SKM-1 treated with dmso at 0.1 percent for 144 hours (cell line): ENCODE measurements around the gene ZFYVE21.
"Not testable (repeated sequence)": the region's sequence is repeated elsewhere in the genome, so short reads cannot be mapped to it uniquely, and the experiment has no call there.

Experiments
- DNase-seq: peaks from one replicate; lab custom pipeline; 2025; ENCODE audit not compliant: unreplicated experiment; lab: John Stamatoyannopoulos, UW

ZFYVE21 gene

DNA sequence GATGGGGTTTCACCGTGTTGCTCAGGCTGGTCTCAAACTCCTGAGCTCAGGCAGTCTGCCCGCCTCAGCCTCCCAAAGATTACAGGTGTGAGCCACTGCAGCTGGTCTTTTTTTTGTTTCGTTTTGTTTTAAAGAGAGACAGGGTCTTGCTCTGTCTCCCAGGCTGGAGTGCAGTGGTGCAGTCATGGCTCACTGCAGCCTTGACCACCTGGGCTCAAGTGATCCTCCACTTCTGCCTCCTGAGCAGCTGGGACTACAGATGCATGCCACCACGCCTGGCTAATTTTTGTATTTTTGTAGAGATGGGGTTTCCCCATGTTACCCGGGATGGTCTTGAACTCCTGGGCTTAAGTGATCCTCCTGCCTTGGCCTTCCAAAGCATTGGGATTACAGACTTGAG lies 24.0 kb upstream of the ZFYVE21 start:
- DNase-seq: not testable (repeated sequence)

DNA sequence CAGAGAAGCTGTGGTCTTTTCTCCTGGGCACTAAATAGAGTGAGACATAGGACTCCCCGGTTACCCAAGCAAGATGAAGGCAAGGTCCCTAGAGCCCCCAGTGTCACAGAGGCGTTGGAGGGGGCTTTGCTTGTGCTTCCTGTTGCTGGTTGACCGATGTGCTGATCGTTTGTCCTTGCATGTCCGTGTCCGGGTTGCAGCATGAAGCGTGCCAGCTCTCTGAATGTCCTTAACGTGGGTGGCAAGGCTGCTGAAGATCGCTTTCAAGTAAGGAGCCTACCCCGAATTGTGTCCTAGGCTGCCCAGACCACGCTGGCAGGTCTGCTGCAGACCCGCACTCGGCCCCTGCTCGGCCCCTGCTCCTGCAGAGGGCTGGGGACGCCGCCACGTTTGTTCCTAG lies 23.5 kb upstream of the ZFYVE21 start:
- no peak for DNase-seq

DNA sequence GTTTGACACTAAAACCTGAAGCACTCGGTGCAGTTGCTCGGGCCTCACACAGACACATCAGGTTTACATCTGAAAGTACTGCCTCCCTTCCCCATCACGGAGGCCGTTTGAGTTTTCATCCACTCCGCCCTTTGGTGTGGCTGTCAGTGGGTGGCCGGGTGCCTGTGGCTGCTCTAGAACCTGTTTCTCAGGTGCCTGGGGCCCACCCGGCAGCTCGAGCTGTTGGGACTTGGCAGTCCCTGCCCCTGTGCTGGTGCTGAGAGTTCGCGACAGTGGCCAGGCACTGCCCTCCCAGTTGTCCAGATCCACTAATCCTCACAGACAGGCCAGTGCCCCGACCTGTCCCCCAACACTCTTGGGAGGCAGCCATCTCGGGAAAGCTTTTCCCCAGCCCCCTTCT lies 22.7 kb upstream of the ZFYVE21 start:
- DNase-seq: no peak

DNA sequence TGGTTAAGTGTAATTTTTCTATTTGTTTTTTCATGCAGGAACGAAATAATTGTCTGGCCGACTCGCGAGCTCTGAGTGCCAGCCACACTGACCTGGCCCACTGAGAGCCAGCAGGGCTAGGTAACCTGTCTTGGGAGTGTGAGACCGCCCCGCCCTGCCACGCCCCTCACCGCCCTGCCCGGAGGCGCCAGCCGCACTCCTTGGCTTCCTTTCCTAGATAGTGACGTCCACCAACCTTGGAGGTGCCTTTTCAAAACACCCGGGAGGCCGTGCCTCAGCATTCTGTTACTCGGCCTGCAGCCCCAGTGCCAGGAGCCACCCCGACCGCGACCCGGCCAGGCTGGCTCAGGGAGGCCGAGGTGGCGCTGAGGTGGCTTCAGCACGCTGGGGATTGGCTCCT lies 22.1 kb upstream of the ZFYVE21 start:
- DNase-seq: no peak

DNA sequence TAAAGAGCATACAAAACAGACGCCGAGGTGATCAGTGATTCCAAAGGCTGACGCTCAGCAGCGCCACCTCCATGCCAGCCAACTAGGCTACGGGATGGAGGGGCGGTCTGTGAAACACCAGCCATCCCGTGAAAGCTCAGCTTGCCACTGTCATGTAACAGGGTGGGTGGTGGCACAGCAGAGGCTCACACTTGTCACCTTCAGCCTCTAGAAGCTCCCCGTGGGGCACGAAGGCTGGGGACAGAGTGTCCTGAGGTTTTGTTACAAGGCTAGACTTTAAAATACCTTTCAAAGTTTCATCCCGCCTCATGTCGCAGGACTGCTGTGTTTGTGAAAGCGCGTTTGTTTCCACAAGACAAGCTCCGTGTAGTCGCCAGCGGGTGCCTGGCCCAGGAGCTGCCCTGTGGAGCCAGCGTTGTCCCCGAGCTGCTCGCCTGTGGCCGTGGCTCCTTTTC lies 21.0 kb upstream of the ZFYVE21 start:
- DNase-seq: no peak

DNA sequence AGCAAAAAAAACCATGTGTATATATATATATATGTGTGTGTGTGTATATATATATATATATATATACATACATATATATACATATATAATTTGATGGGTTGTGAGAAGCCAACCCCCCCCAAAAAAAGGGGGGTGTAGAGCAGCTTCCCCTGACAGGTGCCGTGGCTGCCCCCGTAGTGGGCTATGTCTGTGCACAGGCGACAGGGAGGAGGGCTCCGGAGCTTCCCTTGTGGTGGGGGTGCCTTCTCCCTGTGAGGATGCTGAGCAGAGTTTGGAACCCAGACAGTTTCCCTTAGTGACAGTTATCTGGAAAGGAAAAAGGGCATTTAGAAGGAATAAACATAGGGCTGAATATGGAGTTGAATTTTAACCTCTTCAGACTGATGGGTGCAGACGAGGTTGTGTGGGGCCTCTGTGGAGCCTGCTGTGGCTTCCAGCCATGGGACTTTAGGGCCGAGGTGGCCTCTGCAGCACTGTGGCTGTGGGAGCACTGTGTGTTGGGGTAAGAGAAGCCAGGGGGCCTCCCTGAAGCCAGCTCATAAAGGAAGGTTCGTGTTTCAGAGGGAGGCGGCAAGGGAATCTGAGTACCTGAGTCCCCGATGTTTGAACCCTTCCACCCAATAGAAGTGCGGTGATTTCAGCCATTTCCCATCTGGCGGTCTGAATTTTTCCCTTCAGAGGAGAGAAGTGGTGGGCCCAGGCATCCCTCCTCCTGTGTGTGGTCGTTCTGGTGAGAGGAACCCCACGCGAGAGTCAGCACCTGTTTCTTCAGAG lies 20.1 kb upstream of the ZFYVE21 start:
- DNase-seq: no peak

DNA sequence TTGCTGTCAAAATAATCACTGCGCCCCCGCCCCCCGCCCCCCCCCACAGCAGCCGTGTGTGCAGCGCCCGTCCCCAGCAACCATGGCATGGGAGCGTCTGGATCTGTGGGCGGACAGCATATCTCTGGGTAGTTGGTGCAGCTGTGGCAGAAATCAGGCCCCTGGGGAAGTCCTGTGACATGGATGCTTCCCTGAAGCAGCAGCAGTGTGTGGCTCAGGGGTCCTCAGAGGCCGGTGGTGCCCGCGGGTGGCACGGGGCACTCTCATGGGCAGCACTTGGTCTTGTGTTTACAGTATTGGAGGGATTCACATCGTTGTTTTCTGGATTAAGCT lies 19.6 kb upstream of the ZFYVE21 start:
- no peak for DNase-seq

DNA sequence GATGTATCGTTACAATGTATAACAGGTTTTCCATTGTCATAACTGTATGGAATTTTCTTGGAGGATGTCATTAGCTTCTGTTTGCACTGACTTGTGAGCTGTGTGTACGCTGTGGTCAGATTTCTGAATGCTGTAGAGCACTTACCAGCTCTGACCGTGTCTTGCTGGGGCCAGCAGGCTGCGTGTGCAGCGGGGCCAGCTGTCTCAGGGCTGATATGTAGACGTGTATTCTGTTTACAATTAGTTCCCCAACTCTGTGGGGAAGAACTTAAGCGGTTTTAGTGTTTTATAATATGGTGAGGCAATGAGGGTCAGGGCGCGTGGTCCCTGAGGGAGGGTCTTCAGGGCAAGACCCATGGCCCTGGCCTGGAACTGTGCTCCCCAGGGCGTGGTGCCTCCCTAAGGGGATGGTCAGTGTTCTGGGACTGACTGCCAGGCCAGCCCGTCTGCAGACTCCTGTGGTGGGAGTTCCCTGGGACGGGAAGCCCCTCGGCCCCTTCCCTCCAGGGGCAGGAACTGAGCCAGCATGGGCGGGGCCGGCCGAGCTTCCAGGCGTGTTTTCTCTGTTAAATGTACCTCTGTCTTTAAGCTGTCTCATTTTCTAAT lies 19.0 kb upstream of the ZFYVE21 start:
- DNase-seq: no peak

DNA sequence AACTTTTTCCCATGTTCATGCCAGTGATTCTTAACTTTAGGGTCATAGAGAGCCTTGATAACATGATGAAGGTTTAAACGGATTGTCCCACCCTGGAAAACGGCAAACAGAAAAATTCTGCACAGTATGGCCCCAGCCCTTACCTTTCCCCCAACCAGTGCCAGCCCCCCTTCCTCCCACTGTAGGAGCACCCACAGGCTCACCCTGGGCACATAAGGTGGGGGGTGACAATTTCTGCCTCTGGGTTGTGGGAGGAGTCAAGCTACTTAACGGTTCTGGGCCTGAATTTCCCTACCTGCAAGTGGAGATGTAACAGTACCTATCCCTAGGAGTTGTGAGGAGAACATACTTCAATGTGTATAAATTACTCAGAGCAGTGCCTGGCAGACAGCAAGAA lies 18.4 kb upstream of the ZFYVE21 start:
- DNase-seq: no peak

DNA sequence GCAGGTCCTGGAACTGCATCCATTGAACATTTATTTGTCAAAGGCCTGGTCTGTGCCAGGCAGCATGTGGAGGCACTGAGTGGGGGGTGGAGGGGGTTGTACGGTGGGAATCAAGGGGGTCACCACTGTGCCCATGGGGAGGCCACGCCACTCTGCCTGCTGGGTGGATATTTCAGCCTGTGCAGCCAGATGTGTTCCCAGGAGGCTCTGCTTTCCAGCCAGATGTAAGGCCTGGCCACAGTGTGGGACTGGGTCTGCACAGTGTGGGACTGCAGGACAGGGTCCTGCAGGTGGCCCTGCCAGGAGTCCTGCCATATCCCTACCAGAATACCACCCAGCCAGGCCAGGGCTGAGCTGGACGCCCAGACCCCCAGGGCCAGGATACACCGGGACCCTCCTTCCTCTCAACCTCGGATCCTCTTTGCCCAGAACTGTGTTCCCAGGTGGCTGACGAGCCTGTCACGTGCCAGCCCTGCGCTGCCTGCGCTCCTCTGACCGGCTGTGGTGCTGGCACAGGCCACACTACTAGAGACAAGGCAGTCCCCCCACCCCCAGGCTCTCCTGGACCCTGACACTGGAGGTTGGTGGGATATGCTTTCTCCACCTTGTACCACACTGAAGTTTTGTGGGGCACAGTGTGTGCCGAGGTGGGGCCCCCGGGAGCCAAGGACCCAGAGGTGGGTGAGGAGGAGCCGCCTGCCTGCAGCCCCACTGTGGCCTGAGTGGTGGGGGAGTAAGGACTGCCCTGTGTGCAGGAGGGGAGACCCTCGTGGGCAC lies 17.8 kb upstream of the ZFYVE21 start:
- DNase-seq: no peak

DNA sequence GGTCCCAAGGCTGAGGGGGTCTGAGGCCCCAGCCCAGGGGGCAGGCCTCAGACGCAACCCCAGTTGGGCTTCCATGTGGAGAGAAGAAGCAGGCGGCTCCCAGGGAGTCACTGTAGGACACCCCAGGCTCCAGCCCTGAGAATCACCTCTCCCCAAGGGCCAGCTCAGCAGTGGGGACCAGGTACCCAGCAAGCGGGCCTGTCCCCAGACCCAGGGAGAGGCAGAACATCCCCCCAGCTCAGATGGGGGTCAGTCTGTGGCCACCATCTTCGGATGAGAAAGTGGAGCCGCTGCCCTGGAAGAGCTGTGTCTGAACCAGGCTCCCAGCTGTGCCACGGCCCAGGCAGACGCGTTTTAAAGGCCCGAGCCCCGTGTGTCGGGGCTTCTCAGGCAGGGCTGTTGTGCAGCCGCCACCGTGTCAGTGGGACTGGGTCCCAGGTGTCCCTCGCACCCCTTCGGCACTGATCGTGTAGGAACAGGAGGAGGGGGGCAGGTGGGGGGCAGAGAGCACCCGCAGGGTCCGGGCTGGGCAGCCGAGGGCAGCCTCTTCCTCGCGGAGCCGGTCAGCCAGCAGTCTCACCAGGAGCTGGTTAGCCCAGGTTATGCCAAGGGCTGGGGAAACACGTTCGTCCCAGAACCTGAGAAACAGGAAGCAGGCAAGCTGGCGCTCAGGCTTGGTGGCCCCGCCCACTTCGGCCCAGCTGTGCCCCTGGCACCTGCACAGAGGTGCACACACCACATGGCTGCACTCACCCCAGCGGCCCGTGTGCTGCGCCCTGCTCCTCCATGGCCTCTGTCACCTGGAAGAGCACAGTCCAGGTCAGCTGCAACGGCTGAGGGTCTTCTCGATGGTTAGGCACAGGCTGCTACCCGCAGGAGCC lies 17.0 kb upstream of the ZFYVE21 start:
- no peak for DNase-seq

DNA sequence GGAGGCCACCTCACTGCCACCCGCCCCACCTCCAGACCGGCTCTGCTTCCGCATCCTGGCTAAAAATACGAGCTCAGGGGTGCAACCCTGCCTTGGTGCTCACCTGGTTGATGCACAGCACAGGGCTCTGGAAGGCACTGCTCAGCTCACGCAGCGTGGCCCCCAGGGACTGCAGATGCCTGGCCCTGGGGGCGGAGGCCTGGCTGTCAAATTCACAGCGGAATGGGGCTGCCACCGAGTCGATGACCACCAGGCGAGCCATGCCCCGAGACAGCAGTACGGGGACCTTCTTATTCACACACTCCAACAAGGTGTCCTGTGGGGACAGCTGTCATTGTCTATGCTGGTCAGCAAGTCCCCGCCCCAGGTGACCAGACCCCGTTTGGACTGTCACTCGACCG lies 16.3 kb upstream of the ZFYVE21 start:
- no peak for DNase-seq

DNA sequence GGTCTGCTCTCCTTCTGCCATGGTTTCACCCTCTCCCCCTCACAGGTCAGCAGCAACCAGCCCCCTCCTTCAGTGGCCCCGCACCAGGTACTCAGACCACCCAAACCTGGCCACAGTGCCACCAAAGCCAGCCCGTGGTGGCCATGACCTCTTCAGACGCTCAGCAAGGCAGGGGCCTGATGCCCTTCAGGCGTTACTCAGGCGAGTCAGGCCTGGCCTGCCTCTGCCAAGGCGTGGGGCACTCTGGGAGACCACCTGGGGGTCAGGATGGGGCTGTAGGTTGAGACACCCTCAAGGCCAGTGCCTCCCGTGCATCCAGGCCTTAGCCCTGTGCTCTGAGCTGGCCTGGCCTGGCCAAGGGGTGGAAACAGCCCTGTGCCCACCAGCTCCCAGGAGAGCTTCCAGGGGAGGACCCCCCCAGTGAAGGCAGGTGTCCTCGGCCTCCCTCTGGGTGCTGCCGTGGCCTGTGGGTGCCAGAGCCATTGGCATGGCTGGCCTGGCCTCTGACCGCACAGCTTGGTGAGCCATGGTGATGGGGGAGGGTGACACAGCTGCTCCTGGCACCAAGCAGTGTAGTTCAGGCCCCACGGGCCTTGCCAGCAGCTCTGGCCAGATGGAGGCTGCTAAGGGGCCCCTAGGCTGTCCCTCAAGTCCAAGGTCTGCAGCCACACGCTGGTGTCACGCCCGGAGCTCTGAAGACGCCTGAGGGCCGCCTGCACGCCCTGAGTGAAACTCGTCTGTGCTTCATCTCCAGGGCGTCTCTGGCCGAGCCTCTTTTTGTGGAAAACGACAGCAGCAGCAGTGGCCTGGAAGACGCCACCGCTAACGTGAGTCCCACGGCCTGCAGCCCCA lies 15.5 kb upstream of the ZFYVE21 start:
- no peak for DNase-seq

DNA sequence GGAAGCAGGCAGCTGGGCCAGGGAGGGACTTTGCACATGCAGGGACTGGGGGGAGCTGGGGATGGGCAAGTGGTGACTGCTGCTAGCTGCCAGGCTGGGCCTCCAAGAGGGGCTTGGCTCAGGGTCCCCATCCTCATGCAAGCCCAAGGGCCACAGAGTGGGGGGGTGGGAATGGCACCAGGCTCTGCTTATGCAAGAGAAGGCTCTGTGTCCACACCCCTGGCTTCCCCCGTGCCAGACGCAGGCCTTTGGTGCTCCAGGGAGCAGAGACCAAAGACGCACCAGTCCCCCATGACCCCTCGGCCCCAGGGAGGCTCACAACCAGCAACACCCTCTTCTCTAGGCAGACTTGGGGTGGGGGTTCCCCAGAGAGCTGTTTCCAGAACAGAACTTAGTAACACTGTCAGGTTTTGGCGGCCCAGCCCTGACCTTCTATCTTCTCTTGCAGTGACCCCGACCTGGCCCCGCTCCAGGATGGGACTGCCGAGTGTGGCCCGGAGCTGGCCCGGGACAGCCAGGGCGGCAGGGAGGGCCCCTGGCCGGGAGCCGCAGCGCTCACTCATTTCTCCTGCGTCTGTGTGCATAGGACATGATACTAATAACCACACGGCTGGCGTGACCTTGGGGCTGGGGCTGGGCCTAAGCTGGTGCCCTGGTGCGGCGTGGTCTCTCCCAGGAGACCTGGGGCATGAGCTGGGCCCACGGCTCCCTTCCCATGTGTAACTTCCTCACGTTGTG lies 14.7 kb upstream of the ZFYVE21 start:
- DNase-seq: no peak

DNA sequence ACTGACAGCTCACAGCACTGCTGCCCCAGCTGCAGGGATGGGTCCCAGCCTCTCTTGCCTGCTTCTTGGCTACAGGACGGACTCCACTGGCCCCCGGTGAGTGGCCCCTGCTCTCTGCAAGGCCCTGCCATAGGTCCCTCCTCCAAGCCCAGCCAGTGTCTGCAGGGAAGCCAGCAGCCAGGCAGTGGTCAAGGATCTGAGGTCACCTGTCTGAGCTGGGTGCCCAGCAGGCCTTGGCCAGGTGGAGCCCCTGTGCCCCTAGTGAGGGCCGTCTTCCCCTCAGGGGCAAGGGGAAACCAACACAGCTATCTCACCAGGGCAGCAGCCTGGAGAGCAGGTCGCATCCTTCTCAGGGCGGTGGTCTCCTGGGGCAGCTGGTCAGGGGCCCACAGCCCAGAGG lies 13.5 kb upstream of the ZFYVE21 start:
- DNase-seq: no peak

DNA sequence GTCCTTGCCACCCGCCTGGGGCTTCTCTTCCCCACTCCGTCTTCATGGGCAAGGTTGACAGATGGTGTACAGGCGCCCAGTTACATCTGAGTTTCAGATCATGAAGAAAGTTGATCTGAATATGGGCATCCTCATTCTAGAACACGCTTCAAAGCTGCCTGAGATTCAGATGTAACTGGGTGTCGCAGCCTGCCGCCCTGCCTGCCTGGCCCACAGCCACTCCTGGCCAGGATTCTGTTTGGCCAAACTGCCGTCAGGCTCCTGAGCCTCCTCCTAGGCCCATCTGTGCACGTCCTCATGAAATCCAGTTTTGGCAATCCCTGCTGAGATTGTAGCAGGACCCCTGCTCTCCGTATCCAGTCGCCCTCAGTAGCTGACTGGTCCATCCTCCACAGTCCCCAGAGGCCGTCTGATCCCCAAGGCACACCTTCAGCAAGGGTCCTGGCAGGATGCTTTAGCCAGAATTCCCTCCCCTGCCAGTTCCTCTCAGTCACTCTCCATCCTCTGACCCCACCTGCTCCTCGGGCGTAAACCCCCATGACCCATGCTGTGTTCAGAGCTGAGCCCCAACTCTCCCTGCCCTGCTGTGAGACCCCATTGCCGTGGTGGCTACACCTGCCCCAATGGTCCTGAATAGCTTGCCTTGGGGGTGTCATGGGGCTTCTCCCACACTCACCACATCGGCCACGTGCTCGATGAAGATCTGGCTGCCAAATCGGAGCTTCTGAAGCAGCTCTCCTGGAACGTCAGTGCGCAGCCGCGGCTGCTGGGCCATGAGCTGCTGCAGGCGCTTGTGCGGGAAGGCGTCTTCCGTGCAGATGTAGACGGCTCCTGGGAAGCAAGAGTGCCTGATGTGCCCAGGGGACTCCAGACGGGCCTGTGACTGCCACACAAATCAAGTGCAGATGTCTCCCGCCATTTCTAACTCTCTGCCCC lies 12.8 kb upstream of the ZFYVE21 start:
- no peak for DNase-seq

DNA sequence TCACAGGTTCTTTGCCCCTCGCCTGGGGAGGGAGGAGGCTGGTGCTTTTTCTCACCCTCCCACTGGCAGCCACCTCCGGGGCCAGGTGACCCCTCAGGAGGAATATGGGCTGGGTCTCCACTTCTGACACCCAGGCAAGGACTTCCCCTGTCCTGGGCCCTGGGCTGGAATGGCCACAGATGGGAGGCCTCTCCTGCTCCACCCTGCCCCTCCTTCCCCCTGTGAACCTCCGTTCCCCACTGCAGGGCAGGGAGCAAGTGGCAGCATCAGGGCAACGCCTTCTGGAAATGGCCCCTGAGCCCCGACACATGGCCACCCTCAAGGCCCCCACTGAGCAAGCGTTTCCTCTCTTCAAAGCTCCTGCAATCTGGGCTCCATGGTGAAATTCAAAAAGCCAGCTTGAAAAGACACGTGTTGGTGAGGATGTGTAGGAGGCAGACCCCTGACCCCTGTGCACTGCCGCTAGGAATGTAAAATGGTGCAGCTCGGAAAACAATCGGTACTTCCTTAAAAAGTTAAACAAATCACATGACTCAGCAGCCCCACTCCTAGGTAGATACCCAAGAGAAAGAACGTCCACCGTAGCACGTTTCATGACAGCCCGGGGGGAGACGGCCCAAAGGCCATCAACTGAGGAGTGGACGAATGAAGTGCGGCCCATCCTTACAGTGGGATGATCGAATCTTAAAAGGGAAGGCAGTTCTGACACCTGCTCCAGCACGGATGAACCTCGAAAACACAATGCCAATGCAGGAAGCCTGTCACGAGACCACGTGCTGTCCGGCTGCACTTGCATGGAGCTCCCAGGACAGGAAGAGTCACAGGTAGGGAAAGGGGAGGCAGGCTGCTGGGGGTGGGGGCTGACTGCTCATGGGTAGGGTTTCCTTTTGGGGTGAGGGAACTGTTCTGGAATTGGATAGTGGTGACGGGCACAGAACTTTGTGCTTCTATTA lies 11.9 kb upstream of the ZFYVE21 start:
- DNase-seq: no peak
